GM19043 (cell line): ENCODE results near the gene TLR1.
"Not testable (repeated sequence)": the region's sequence is repeated elsewhere in the genome, so short reads cannot be mapped to it uniquely, and the experiment has no call there.

Experiments
- ATAC-seq: cut with Tn5 transposase; IDR thresholded peaks from one replicate; pipeline ENCODE4 v1.9.1; 2021; ENCODE audit warnings: low read depth; ENCODE audit not compliant: unreplicated experiment

TLR1 gene

GRCh38 chr4:38806251-38806650 is 1.7 kb upstream of the TLR1 start:
- not testable (repeated sequence) for ATAC-seq

GRCh38 chr4:38805530-38806145 is 1.0 kb upstream of the TLR1 start:
- ATAC-seq: peak; percentile 79

DNA sequence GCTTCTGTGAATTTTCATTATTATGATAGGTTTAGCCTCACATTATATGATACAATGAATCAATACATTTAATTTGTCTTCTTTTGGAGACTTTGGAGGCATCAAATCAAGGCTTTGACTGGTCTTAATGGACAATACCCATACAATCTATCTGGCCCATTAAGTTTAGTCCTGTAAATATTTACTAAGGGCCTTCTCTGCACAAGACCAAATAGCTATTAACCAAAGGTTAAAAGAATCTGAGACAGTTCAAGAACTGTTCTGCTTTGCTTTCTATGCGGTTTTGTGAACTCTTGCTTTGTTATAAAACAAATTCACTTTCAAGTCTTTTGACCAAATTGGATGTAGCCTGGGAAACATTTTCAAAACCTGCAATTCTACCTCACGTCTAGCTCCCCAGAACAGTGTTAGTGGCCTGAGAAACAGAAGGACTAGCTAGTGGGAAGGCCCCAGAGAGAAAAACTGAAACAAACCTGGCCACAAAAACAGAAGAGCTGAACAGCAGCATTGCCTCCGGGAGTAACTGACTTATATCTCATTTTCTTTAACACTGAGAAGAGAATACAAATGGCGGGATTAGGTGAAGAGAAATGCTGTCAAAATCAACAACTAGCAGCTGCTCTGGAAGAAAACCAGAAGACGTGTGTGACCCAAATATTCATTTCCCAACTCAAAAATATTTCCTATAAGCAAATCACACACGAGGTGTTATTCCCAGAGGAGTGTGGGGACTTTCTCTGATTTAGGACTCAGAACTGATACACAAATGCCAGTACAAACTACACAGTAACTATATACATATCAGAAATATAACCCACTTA is 548 bp downstream of the TLR1 start:
- peak; percentile 48 for ATAC-seq

DNA sequence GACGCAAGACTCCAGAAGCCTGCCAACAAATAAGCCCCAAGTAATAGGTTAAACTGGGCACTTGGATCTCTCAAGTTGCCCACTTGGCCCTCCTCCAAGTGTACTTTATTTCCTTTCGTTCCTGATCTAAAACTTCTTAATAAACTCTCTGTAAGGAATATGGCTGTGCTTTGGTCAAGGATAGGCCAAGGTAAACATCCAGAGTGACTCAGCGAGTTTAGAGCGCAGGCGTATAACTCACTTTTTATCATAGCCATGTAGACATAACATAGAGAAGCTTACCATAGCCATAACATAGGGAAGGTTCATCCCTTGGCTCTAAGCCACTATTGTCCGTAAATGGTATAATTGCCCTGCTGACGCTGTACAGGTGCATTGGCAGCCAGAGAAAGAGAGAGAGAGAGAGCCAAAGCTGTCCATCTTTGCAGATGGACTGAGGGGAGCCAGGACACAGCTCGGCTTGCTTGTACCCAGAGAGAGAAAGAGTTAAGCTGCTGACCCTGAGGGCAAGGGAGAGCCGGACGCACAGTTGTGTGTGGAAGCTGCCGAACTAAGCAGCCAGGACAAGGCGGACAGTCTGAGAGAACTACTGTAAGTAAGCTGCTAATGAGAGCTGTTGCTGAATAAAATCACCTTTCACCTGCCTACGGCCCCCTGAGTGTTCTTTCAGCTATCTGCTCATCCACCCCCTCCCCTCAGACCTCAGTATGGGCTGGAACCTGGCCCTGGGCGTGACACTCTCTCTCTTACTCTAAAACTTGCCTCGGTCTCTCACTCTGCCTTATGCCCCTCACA is 1.8 kb downstream of the TLR1 start:
- no peak for ATAC-seq

DNA sequence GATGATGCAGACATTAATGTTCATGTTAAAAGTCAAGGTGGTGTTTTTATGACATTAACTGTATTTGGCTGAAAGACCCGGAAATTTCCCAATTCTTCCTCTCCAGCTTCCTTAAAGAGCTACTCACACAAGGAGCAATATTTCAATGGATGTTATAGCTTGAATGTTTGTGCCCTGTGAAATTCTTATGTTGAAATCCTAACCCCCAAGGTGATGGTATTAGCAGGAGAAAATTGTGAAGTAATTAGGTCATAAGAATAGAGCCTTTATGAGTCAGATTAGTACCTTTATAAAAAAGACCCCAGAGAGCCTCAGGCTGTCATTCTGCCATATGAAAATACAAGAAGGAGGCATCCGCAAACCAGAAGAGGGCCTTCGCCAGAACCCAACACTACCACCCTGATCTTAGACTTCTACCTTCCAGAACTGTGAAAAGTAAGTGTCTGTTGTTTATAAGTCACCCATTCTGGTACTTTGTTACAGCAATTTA is 3.6 kb downstream of the TLR1 start:
- no peak for ATAC-seq

- no peak for ATAC-seq
Observed at GRCh38 chr4:38800366-38800765, 4.2 kb downstream of the TLR1 start.

DNA sequence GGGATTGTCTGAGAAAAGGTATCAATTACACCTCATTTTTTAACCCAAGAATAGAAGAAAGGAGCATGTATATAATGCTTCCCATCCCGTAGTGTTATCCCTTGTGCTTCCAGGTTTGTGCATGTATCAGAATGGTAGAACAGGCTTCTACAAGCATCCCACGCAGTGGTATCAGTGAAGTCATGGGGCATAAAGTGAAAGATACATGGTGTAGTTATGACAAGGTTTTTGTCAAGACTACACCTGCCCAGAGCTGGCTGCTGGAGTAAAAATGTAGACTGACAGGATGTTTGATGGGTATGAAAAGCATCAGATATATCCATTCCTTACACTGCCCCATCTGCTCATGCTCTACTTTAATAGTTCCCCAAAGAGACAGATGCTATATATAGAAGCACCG is 9.5 kb downstream of the TLR1 start:
- no peak for ATAC-seq

DNA sequence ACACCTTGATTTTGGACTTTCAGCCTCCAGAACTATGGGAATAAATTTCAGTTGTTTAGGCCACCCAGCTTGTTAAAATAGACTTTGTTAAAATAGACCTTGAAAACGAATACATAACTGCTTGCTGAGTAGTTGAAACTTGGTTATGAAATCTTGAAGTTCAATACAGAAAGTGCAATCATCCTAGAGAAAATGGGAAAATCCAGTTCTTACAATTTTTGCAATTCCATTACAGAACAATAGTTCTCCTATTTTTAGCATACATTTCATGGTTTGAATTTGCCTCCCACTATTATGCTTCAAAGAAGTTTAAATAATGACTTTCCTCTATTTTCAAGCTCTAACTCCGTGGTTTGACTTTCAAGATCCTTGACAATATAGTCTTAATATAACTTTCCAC is 10.5 kb downstream of the TLR1 start:
- no peak for ATAC-seq

- no peak for ATAC-seq
Observed at GRCh38 chr4:38791010-38791409, 13.6 kb downstream of the TLR1 start.

- ATAC-seq: no peak
Observed at GRCh38 chr4:38788317-38788716, 16.3 kb downstream of the TLR1 start.

GRCh38 chr4:38787693-38788092 is 16.9 kb downstream of the TLR1 start:
- no peak for ATAC-seq

DNA sequence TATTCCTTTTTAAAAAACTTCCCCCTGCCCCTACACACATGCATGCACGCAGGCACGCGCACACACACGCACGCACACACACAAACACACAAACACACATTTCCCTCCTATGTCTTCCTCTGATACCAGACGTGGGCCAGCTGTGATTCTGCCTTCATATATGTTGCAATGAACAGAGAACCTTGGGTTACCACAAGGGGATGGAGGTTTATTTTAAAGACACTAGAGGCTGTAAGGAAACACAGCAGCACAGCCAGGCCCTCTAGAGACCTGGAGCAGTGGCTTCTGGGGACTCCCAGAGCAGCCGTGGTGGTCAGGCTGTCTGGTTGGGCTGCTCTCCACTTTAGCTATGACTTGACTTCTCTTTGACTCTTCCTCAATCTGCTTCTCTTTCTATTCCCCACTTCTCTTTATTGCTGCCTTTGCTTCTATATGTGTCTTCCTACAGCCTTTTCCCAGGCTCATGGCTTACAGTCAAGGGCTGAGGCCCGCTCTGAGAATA is 18.6 kb downstream of the TLR1 start:
- ATAC-seq: no peak

DNA sequence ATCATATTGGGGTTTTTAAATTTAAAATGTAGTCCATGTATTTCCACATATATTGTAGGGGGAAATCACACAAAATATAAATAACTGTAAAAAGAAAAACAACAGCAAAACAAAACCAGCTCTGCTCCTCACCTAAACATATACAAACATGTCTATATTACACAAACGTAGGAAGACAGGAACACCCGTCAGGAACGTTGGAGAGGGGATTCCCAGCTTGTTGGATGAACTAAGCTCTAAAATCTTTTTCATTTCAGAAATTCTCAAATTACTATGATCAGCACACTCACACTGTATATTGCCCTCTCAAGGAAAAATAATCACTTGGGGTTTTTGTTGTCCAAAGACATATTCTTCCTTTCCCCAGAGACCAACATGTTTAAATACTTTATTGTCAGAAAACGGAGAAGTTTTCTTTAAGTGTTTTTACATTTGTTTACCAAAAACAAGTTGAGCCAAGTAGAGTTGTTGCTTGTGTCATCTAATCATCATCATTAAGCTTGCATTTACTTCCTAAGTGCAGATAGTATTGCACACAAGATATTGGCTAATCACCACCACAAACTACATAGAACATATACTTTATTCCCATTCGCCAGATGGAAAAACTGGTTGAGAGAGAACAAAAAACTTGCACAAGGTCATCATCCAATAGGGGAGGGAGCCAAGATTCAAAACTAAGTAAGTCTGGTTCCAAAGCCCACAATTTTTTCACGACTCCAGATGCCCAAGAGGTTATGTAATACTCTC is 19.4 kb downstream of the TLR1 start:
- no peak for ATAC-seq

DNA sequence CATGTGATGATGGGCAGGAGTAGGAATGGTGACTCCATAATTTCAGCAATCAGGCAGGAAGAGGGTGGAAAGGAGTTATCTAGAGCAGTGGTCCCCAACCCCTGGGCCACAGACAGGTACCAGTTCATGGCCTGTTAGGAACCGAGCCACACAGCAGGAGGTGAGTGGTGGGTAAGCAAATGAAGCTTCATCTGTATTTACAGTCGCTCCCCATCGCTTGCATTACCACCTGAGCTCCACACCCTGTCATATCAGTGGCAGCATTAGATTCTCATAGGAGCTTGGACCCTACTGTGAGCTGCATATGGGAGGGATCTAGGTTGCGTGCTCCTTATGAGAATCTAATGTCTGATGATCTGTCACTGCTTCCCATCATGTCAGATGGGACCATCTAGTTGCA is 20.4 kb downstream of the TLR1 start:
- no peak for ATAC-seq

DNA sequence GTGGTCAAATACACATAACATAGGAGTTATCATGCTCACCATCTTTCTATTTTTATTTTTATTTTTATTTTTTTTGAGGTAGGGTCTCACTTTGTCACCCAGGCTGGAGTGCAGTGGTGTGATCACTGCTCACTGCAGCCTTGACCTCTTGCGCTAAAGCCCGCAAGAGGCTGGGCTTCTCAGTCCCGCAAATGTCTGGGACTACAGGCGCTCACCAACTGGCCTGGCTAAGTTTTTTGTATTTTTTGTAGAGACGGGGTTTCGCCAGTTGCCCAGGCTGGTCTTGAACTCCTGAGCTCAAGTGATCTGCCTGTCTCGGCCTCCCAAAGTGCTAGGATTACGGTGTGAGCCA is 21.5 kb downstream of the TLR1 start:
- ATAC-seq: no peak

- ATAC-seq: peak; percentile 54
Observed at GRCh38 chr4:38782452-38783108, 22.0 kb downstream of the TLR1 start, which contains the start of gene TLR10. Gene TLR10 (minus strand): TSS chr4:38782990. CDS start chr4:38775590, 7,400 bp downstream.

- ATAC-seq: no peak
Observed at GRCh38 chr4:38781854-38782261, 22.7 kb downstream of the TLR1 start.

- no peak for ATAC-seq
Observed at GRCh38 chr4:38780833-38781484, 23.6 kb downstream of the TLR1 start.

- ATAC-seq: no peak
Observed at GRCh38 chr4:38779790-38780189, 24.8 kb downstream of the TLR1 start.
